Bronchial epithelial cell (primary cell): ENCODE data around the gene PTPRN2. TPM values are rescaled to one million over a fixed set of nuclear protein-coding genes. Genes with fewer than 3 reads are reported as not detected.
"Not testable (repeated sequence)": the region's sequence is repeated elsewhere in the genome, so short reads cannot be mapped to it uniquely, and the experiment has no call there.

Experiments
- DNase-seq: peaks from one replicate; pipeline ENCODE4 v3.0.0-alpha.2; 2010; ENCODE audit warnings: low read depth
- FAIRE-seq: peaks from 2 replicates; lab custom pipeline; 2011; peaks lifted over from hg19 to GRCh38; lab: Jason Lieb, UNC
- H3K27me3 ChIP-seq: 2 replicates; pipeline ENCODE4 v1.5.1; 2011; ENCODE audit warnings: low read length; ENCODE audit not compliant: control insufficient read depth, insufficient read depth
- H3K36me3 ChIP-seq: 2 replicates; pipeline ENCODE4 v1.5.1; 2011; ENCODE audit warnings: low read length; ENCODE audit not compliant: control insufficient read depth, insufficient read depth
- H3K4me3 ChIP-seq: 2 replicates; pipeline ENCODE4 v1.5.1; 2011; ENCODE audit warnings: mild to moderate bottlenecking, low read depth, low read length, control low read depth
- CTCF ChIP-seq: IDR thresholded peaks from 2 replicates; pipeline ENCODE4 v1.5.1; 2011; ENCODE audit warnings: mild to moderate bottlenecking, moderate library complexity, low read length, control low read depth, inconsistent platforms; ENCODE audit not compliant: insufficient read depth, severe bottlenecking
- total RNA-seq: library from RNA; depleted of rRNA; stranded (reverse); fragments of >200 nt; gene quantifications from 2 replicates; pipeline ENCODE4 v1.2.1, GENCODE V29; 2014

Gene PTPRN2
- total RNA-seq, 1 donor from 2014 or later = 1.1 TPM

- no peak for DNase-seq
- TF ChIP-seq CTCF = no peak
- FAIRE-seq = no peak
- no peaks in the 10 kb centered on the region for H3K36me3 ChIP-seq
- no peak overlapping the region for H3K4me3 ChIP-seq
- H3K27me3 ChIP-seq = no peaks in the 10 kb centered on the region
Observed at GRCh38 chr7:158428837-158429753, 158.5 kb downstream of the PTPRN2 start.

GRCh38 chr7:158428131-158428836 is 159.3 kb downstream of the PTPRN2 start:
- FAIRE-seq (no peak), DNase-seq (no peak)
- H3K4me3 ChIP-seq = no peak overlapping the region
- H3K36me3 ChIP-seq = no peaks in the 10 kb centered on the region
- no peak for TF ChIP-seq CTCF
- H3K27me3 ChIP-seq = no peaks in the 10 kb centered on the region

GRCh38 chr7:158425676-158426075 is 161.9 kb downstream of the PTPRN2 start:
- not testable (repeated sequence) for DNase-seq, H3K27me3 ChIP-seq, FAIRE-seq

GRCh38 chr7:158424531-158424930 is 163.1 kb downstream of the PTPRN2 start:
- no peaks in the 10 kb centered on the region for H3K27me3 ChIP-seq
- H3K4me3 ChIP-seq = no peak overlapping the region
- H3K36me3 ChIP-seq = no peaks in the 10 kb centered on the region
- TF ChIP-seq CTCF = no peak
- DNase-seq (no peak), FAIRE-seq (no peak)

More at GRCh38 chr7:158425676-158426075, 161.9 kb downstream of the PTPRN2 start:
- not testable (repeated sequence) for H3K4me3 ChIP-seq, H3K36me3 ChIP-seq

GRCh38 chr7:158424011-158424410 is 163.6 kb downstream of the PTPRN2 start:
- no peak for DNase-seq
- FAIRE-seq = no peak
- Histone ChIP-seq H3K36me3 (no peaks in the 10 kb centered on the region), H3K27me3 (no peaks in the 10 kb centered on the region), H3K4me3 (no peak overlapping the region)
- no peak for TF ChIP-seq CTCF

- H3K36me3 ChIP-seq = no peaks in the 10 kb centered on the region
- DNase-seq = no peak
- no peak for TF ChIP-seq CTCF
- no peak for FAIRE-seq
- H3K27me3 ChIP-seq = no peaks in the 10 kb centered on the region
- H3K4me3 ChIP-seq = no peak overlapping the region
Observed at GRCh38 chr7:158422887-158423560, 164.6 kb downstream of the PTPRN2 start.
